IMR-90 (cell line): ENCODE results near the gene ELFN1. TPM values are rescaled to one million over a fixed set of nuclear protein-coding genes. Genes with fewer than 3 reads are reported as not detected.

ENCODE experiments used
- ATAC-seq: fragments of 200-7000 bp; cut with Tn5 transposase; 2 replicates; pipeline ENCODE4 v1.9.1; 2020; ENCODE audit warnings: low read depth, mild to moderate bottlenecking, moderate library complexity
- BruUV-seq: library from RNA; stranded (reverse); fragments of 400-500 nt; replicated peaks from 2 replicates; lab custom pipeline; 2021; lab: Mats Ljungman, UMichigan
- CTCF ChIA-PET: fragments of 300-600 bp; formaldehyde crosslinking; extraction: SDS; loops from one replicate; lab custom pipeline; 2021; ENCODE audit warnings: antibody characterized with exemption; lab: Yijun Ruan, JAX
- POLR2A ChIA-PET: fragments of 300-600 bp; sonication (Branson Sonifier 250); formaldehyde crosslinking; loops from one replicate; lab custom pipeline; 2022; ENCODE audit warnings: antibody characterized with exemption; ENCODE audit not compliant: unreplicated experiment; lab: Charles Lee
- DNase-seq: peaks from one replicate; pipeline ENCODE4 v3.0.0; 2013
- H2AFZ ChIP-seq: replicated peaks from 2 replicates; pipeline ENCODE3; 2013; ENCODE audit warnings: low read length, mild to moderate bottlenecking; ENCODE audit not compliant: poor library complexity
- H2AK5ac ChIP-seq: 2 replicates; pipeline ENCODE4 v1.6.1; 2013; ENCODE audit warnings: low read depth, low read length, inconsistent platforms
- H2AK9ac ChIP-seq: replicated peaks from 2 replicates; pipeline ENCODE3; 2013; ENCODE audit warnings: mild to moderate bottlenecking, low read depth, low read length, moderate library complexity; ENCODE audit not compliant: poor library complexity
- H2BK120ac ChIP-seq: 2 replicates; pipeline ENCODE4 v1.6.1; 2013; ENCODE audit warnings: low read depth, low read length, inconsistent platforms
- H2BK15ac ChIP-seq: 3 replicates; pipeline ENCODE4 v1.6.1; 2013; ENCODE audit warnings: low read depth, low read length, inconsistent platforms
- H2BK20ac ChIP-seq: 2 replicates; pipeline ENCODE4 v1.6.1; 2013; ENCODE audit warnings: low read depth, mild to moderate bottlenecking, inconsistent platforms, low read length, moderate library complexity
- H2BK5ac ChIP-seq: 2 replicates; pipeline ENCODE4 v1.6.1; 2013; ENCODE audit warnings: mild to moderate bottlenecking, low read depth, low read length, inconsistent platforms; ENCODE audit not compliant: poor library complexity, severe bottlenecking
- H3K14ac ChIP-seq: replicated peaks from 2 replicates; pipeline ENCODE4 v1.6.1; 2013; ENCODE audit warnings: low read depth, low read length, inconsistent platforms
- H3K18ac ChIP-seq: 2 replicates; pipeline ENCODE4 v1.6.1; 2013; ENCODE audit warnings: low read depth, low read length, control low read depth
- H3K23ac ChIP-seq: 2 replicates; pipeline ENCODE4 v1.6.1; 2013; ENCODE audit warnings: low read depth, low read length, inconsistent platforms
- H3K27ac ChIP-seq: 2 replicates; pipeline ENCODE4 v1.5.1; 2013; ENCODE audit warnings: mild to moderate bottlenecking, control low read depth, low read length; ENCODE audit not compliant: insufficient read depth
- H3K27me3 ChIP-seq: 2 replicates; pipeline ENCODE4 v1.6.1; 2013; ENCODE audit warnings: low read length; ENCODE audit not compliant: control insufficient read depth, insufficient read depth
- H3K36me3 ChIP-seq: 2 replicates; pipeline ENCODE4 v1.6.1; 2013; ENCODE audit warnings: low read length, mixed read lengths; ENCODE audit not compliant: control insufficient read depth, insufficient read depth
- H3K4ac ChIP-seq: 2 replicates; pipeline ENCODE4 v1.6.1; 2013; ENCODE audit warnings: low read depth, low read length, inconsistent platforms
- H3K4me1 ChIP-seq: 2 replicates; pipeline ENCODE4 v1.6.1; 2013; ENCODE audit warnings: low read length, mixed read lengths; ENCODE audit not compliant: control insufficient read depth, insufficient read depth
- H3K4me2 ChIP-seq: 2 replicates; pipeline ENCODE4 v1.6.1; 2013; ENCODE audit warnings: low read depth, mild to moderate bottlenecking, control low read depth, low read length, moderate library complexity
- H3K4me3 ChIP-seq: 2 replicates; pipeline ENCODE4 v1.5.1; 2013; ENCODE audit warnings: low read depth, mild to moderate bottlenecking, control low read depth, low read length, moderate library complexity; ENCODE audit not compliant: insufficient read depth
- H3K56ac ChIP-seq: 2 replicates; pipeline ENCODE4 v1.6.1; 2013; ENCODE audit warnings: low read length, inconsistent platforms; ENCODE audit not compliant: insufficient read depth; ENCODE audit errors: extremely low read depth
- H3K79me1 ChIP-seq, 2 experiments: 2 replicates each; pipeline ENCODE4 v1.6.1; 2013; ENCODE audit warnings: low read length in 2 of 2, inconsistent platforms in 1 of 2, low read depth in 1 of 2
- H3K9ac ChIP-seq: 2 replicates; pipeline ENCODE4 v1.6.1; 2013; ENCODE audit warnings: low read depth, low read length, control low read depth
- H3K9me1 ChIP-seq: 2 replicates; pipeline ENCODE4 v1.6.1; 2013; ENCODE audit warnings: low read length, inconsistent platforms; ENCODE audit not compliant: insufficient read depth
- H3K9me3 ChIP-seq: 2 replicates; pipeline ENCODE4 v1.6.1; 2013; ENCODE audit warnings: low read length; ENCODE audit not compliant: control insufficient read depth, insufficient read depth
- H4K20me1 ChIP-seq: 2 replicates; pipeline ENCODE4 v1.6.1; 2013; ENCODE audit warnings: low read length, inconsistent platforms; ENCODE audit not compliant: insufficient read depth
- H4K5ac ChIP-seq: 2 replicates; pipeline ENCODE4 v1.6.1; 2013; ENCODE audit warnings: mild to moderate bottlenecking, low read depth, low read length, control low read depth
- H4K8ac ChIP-seq, 2 experiments: 2 replicates each; pipeline ENCODE4 v1.6.1; 2013; ENCODE audit warnings: low read depth in 2 of 2, low read length in 2 of 2, control low read depth in 1 of 2, inconsistent platforms in 1 of 2
- H4K91ac ChIP-seq: 2 replicates; pipeline ENCODE4 v1.6.1; 2013; ENCODE audit warnings: low read depth, low read length, inconsistent platforms; ENCODE audit not compliant: insufficient read depth
- BHLHE40 ChIP-seq: fragments of 150-350 bp; IDR thresholded peaks from 2 replicates; pipeline ENCODE4 v1.6.1; 2016; ENCODE audit warnings: mild to moderate bottlenecking, low read depth, low read length
- CEBPB ChIP-seq: IDR thresholded peaks from 2 replicates; pipeline ENCODE4 v1.6.1; 2012; ENCODE audit warnings: low read depth, low read length, improper control_type of control experiment
- CHD1 ChIP-seq: IDR thresholded peaks from 2 replicates; pipeline ENCODE4 v1.6.1; 2012; ENCODE audit warnings: low read depth, low read length, improper control_type of control experiment
- MAZ ChIP-seq: IDR thresholded peaks from 2 replicates; pipeline ENCODE4 v1.6.1; 2012; ENCODE audit warnings: low read depth, mild to moderate bottlenecking, low read length, improper control_type of control experiment, moderate library complexity, borderline replicate concordance
- NFE2L2 ChIP-seq: fragments of 150-350 bp; IDR thresholded peaks from 2 replicates; pipeline ENCODE4 v1.6.1; 2016; ENCODE audit warnings: low read depth, mild to moderate bottlenecking, low read length
- POLR2A ChIP-seq: IDR thresholded peaks from 2 replicates; pipeline ENCODE4 v1.6.1; 2012; ENCODE audit warnings: mild to moderate bottlenecking, low read depth, low read length
- RFX5 ChIP-seq: IDR thresholded peaks from 2 replicates; pipeline ENCODE4 v1.8.0; 2012; ENCODE audit warnings: low read depth, mild to moderate bottlenecking, low read length, moderate library complexity
- SMC3 ChIP-seq: fragments of 150-350 bp; IDR thresholded peaks from 2 replicates; pipeline ENCODE4 v1.6.1; 2016; ENCODE audit warnings: low read depth, mild to moderate bottlenecking, antibody characterized with exemption, low read length, moderate library complexity
- WGBS, 2 experiments: methylation state at CpG; one replicate each; pipeline versions ENCODE4 v1.1.5 to v1.1.7; 2013; ENCODE audit warnings: missing lambda C conversion rate in 2 of 2; ENCODE audit not compliant: insufficient read length in 1 of 2; ENCODE audit errors: extremely low coverage in 2 of 2; 5-methylcytosine and 5-hydroxymethylcytosine counted together
- dilution Hi-C: fragments of 300-500 bp; cut with HindIII; formaldehyde crosslinking; loops from one replicate; pipeline ENCODE4 v1.14.3; 2018; ENCODE audit warnings: low sequenced_read_pairs; ENCODE audit not compliant: unreplicated experiment
- in situ Hi-C: fragments of 300-500 bp; cut with MboI; formaldehyde crosslinking; loops from 3 replicates; pipeline ENCODE4 v1.14.3; 2019; ENCODE audit warnings: low sequenced_read_pairs, inconsistent platforms, mixed read lengths
- intact Hi-C: fragments of 100-400 bp; cut with micrococcal nuclease; formaldehyde crosslinking; loops from 2 replicates; pipeline ENCODE4 v1.10.0; 2022
- polyA plus RNA-seq, 3 experiments: library from polyadenylated mRNA; depleted of rRNA; stranded (reverse); fragments of >200 nt; gene quantifications; 2 replicates each; pipeline ENCODE4 v1.2.3, GENCODE V29; 2012; ENCODE audit warnings: low replicate concordance in 1 of 3
- total RNA-seq: library from RNA; depleted of rRNA; stranded (reverse); fragments of >200 nt; gene quantifications from 2 replicates; pipeline ENCODE4 v1.2.3, GENCODE V29; 2012
- TF ChIP-seq, protein P1 (sequence below): fragments of 150-350 bp; IDR thresholded peaks from 2 replicates; pipeline ENCODE4 v1.6.1; 2016; ENCODE audit warnings: low read depth, mild to moderate bottlenecking, low read length, moderate library complexity, borderline replicate concordance

Gene ELFN1
- total and polyA plus RNA-seq, 2 of the 4 experiments (the other 2 are of a cell fraction) = 1.6 to 5.2 TPM

DNA sequence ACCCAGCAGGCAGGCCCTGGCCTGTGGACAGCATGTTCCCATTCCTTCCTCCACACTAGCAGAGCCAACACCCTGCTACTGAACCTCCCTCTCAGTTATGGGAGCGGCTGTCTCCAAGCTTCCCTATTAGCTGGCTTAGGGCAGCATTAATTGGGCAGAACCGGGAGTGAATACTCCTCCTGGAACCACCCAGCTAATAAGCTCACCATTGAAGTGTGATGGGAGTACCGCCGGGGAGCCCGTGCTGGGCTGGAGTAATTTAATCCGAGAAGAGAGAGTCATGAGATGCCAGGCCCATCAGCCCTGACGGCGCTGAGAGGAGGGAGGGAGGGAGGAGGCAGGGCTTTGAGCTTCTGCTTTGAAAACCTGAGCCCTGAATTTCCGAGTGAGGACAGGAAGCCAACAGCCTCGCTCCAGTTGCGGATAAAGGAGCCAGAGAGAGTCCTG lies 31.8 kb upstream of the ELFN1 start:
- Histone ChIP-seq H3K4me3 (no peak overlapping the region), H2BK20ac (no peak overlapping the region), H3K4me2 (no peak overlapping the region), H2BK120ac (no peak overlapping the region), H3K36me3 (no peaks in the 10 kb centered on the region), H4K8ac (no peak overlapping the region), H3K27ac (no peak overlapping the region), H4K20me1 (no peaks in the 10 kb centered on the region), H3K56ac (no peak overlapping the region), H2AK5ac (no peak overlapping the region), H3K23ac (no peak overlapping the region), H4K91ac (no peak overlapping the region), H3K9me1 (no peaks in the 10 kb centered on the region), H2AK9ac (no peak overlapping the region), H3K18ac (no peak overlapping the region), H3K4ac (no peak overlapping the region), H3K9ac (no peak overlapping the region), H2AFZ (no peak overlapping the region), H3K4me1 (no peaks in the 10 kb centered on the region), H4K5ac (no peak overlapping the region), H3K27me3 (peaks cover 40% of the 10 kb centered on the region), H3K14ac (no peak overlapping the region), H3K79me1 (no peaks in the 10 kb centered on the region), H2BK5ac (no peak overlapping the region), H2BK15ac (no peak overlapping the region), H3K9me3 (peaks cover 18% of the 10 kb centered on the region)
- dilution Hi-C loops (no loop called here), in situ Hi-C loops (no loop called here), intact Hi-C loops (no loop called here)
- BruUV-seq = no TSS peak
- 10% methylated on average over 4 of the region's 11 CpGs; no CpG with 5 or more reads in 1 of the 2 experiments for WGBS, 2 experiments
- no peak; the same call in 1 of the 2 replicates for ATAC-seq
- DNase-seq = no peak
- CTCF ChIA-PET = no interaction called here
- POLR2A ChIA-PET = no interaction called here
- no peak for TF ChIP-seq CHD1
- no peak for TF ChIP-seq NFE2L2
- no peak for TF ChIP-seq POLR2A
- no peak for TF ChIP-seq RFX5
- TF ChIP-seq SMC3 = no peak
- no peak for TF ChIP-seq BHLHE40
- TF ChIP-seq MAZ = no peak
- no peak for TF ChIP-seq CEBPB
- TF ChIP-seq, protein P1, sequence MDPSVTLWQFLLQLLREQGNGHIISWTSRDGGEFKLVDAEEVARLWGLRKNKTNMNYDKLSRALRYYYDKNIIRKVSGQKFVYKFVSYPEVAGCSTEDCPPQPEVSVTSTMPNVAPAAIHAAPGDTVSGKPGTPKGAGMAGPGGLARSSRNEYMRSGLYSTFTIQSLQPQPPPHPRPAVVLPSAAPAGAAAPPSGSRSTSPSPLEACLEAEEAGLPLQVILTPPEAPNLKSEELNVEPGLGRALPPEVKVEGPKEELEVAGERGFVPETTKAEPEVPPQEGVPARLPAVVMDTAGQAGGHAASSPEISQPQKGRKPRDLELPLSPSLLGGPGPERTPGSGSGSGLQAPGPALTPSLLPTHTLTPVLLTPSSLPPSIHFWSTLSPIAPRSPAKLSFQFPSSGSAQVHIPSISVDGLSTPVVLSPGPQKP = no peak
